Lower leg skin (tissue), 4 donors: ENCODE measurements around the gene RAMP2. TPM values are rescaled to one million over a fixed set of nuclear protein-coding genes. Genes with fewer than 3 reads are reported as not detected.
"Not testable (repeated sequence)": the region's sequence is repeated elsewhere in the genome, so short reads cannot be mapped to it uniquely, and the experiment has no call there.

Experiments used
- DNase-seq, 2 donors: peaks; one replicate each; pipeline ENCODE4 v3.0.0-alpha.2; 2019; ENCODE audit warnings: low spot score in 2 of 2
- H3K4me3 ChIP-seq: fragments of 200-600 bp; sonication (generic); 2 replicates; pipeline ENCODE4 v1.5.1; 2017; ENCODE audit warnings: mild to moderate bottlenecking, low read depth; ENCODE audit not compliant: poor library complexity, severe bottlenecking
- CTCF ChIP-seq, 3 donors: fragments of 450-650 bp; IDR thresholded peaks; one replicate each; pipeline ENCODE4 v1.5.1; 2016; ENCODE audit warnings: antibody characterized with exemption in 3 of 3, mild to moderate bottlenecking in 3 of 3, moderate library complexity in 2 of 3
- POLR2A ChIP-seq, 2 donors: fragments of 450-650 bp; IDR thresholded peaks; one replicate each; pipeline ENCODE4 v1.6.1; 2016 to 2017; ENCODE audit warnings: antibody characterized with exemption in 2 of 2, mild to moderate bottlenecking in 1 of 2, moderate library complexity in 1 of 2
- WGBS, 2 donors: methylation state at CpG; one replicate each; pipeline ENCODE4 v1.1.5; 2018; 5-methylcytosine and 5-hydroxymethylcytosine counted together
- intact Hi-C: fragments of 100-400 bp; cut with DNase I; formaldehyde crosslinking; loops from one replicate; pipeline ENCODE4 v1.15.0; 2023; ENCODE audit warnings: low total_unique reads
- total RNA-seq, 4 donors: library from RNA; depleted of rRNA; stranded (reverse); fragments of >200 nt; gene quantifications; one replicate each; pipeline ENCODE4 v1.1.0, GENCODE V29; 2016

Gene RAMP2, protein sequence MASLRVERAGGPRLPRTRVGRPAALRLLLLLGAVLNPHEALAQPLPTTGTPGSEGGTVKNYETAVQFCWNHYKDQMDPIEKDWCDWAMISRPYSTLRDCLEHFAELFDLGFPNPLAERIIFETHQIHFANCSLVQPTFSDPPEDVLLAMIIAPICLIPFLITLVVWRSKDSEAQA
- total RNA-seq = 10 to 100 TPM in 3 of 4 donors, 1 to 10 TPM in 1; 9.6 to 34.2 (median 12.0) TPM

DNA sequence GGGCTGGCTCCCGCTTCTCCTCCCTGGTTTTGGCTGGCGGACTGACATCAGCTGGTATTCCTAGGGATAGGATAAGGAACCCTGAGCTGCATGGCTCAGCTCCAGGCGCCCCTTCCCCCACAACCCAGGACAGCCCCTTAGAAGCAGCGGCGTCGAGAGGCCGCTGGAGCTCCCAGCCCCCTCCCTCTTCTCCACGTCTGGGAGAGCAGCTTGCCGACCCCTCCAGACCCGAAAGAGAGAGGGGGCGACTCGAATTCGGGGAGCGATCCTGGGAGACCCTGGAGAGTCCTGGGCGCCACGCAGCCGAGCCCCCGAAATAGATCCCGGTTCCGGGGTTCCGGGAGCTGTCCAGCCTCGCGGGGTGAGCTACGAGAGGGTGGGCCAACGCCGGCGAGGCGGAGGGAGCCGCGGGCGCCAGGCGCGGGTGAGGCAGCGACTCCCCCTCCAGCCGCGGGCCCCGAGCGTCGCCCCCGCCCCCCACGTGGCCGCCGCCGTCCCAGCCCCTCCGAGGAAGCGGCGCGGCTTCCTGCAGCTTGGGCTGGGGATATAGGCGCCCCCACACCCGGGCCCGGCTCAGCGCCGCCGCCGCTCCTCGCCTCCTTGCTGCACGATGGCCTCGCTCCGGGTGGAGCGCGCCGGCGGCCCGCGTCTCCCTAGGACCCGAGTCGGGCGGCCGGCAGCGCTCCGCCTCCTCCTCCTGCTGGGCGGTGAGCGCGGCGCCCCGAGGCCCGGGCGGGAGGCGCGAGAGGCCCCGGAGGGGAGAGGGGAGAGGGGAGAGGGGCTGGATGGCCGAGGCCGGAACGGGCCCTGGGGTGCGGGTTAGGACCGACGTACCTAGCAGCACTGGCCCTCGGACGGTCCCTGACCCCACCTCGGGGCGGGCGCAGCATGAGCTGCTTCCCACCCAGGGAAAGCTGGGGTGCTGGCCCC is at the start of gene RAMP2:
Gene RAMP2 (plus strand): TSS at position 576 of the 930 bp plus-strand sequence. CDS start 35 bp downstream, at position 611.
- 6 to 10% methylated on average over 36 to 40 of the region's 92 CpGs for WGBS, 2 donors
- TF ChIP-seq CTCF (IDR thresholded peaks at IDR 0.05) (no peak), POLR2A (IDR thresholded peaks at IDR 0.05) (no peak)
- peak in 1 of 2 donors; percentile 89 for DNase-seq
- intact Hi-C loops = loop anchor here (5.0 kb wide), 1 partner anchor 34 kb away; no protein-coding TSS in a partner anchor
- peak within 1 kb of the TSS; percentile 21 for H3K4me3 ChIP-seq

DNA sequence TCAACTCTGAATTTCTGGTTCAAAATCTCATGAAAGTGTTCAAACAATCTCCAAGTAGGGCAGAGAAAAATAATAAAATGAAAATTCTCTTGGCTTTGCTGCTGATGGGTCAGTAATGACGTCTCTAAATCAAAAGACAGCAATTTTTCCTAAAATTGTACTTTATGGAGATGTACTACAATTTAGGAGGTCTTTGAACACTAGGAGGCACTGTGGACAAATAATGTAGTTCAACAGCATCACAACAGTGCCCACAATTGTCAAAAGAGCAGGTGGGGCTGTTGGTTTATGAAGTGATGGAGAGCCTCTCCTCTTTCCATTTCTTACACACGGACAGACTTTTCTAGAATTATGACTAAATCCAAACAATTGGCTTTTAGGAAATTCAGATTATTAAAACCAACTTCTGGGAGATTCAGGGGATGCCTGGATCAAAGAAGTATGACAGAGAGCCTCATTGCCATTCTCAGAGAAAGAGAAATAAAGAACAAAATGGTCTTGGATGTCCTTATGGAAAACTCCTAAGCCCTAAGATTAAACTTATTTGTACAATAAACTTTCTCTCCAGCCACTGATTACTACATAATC is 39.9 kb upstream of the RAMP2 start:
- H3K4me3 ChIP-seq = no peak overlapping the region
- no peak for DNase-seq
- intact Hi-C loops = loop anchor here (10.0 kb wide), 1 partner anchor 104 kb away; the partner anchor contains the start of gene BECN1
- TF ChIP-seq CTCF (IDR thresholded peaks at IDR 0.05) = no peak
- no peak for TF ChIP-seq POLR2A (IDR thresholded peaks at IDR 0.05)
- 11 to 14% methylated on average over 2 of the region's 2 CpGs for WGBS, 2 donors

- TF ChIP-seq CTCF (IDR thresholded peaks at IDR 0.05) (no peak), POLR2A (IDR thresholded peaks at IDR 0.05) (no peak)
- DNase-seq = no peak
- intact Hi-C loops = loop anchor here (10.0 kb wide), 1 partner anchor 101 kb away; the partner anchor contains the start of gene BECN1
- H3K4me3 ChIP-seq = no peak overlapping the region
- 88 to 91% methylated on average over 3 of the region's 3 CpGs for WGBS, 2 donors
Observed at GRCh38 chr17:42723636-42724035, 37.4 kb upstream of the RAMP2 start.

DNA sequence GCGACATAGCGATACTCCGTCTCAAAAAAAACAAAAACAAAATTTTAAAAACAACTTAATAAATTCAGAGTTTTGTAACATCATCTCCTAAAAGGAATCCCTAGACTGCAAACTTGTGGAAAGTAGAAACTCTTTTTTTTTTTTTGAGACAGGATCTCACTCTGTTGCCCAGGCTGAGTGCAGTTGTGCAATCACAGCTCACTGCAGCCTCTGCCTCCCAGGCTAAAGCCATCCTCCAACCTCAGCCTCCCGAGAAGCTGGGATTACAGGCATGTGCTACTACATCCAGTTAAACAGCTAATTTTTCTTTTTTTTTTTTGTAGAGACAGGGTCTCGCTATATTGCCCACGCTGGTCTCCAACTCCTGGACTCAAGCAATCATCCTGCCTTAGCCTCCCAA is 35.9 kb upstream of the RAMP2 start:
- no peak for DNase-seq
- no peak overlapping the region for H3K4me3 ChIP-seq
- 96 to 98% methylated on average over 6 of the region's 6 CpGs for WGBS, 2 donors
- intact Hi-C loops = loop anchor here (5.0 to 10.0 kb wide), 2 partner anchors 37 to 100 kb away; partner anchors contain the start of genes BECN1 and RAMP2
- no peak for TF ChIP-seq POLR2A (IDR thresholded peaks at IDR 0.05)
- no peak for TF ChIP-seq CTCF (IDR thresholded peaks at IDR 0.05)

DNA sequence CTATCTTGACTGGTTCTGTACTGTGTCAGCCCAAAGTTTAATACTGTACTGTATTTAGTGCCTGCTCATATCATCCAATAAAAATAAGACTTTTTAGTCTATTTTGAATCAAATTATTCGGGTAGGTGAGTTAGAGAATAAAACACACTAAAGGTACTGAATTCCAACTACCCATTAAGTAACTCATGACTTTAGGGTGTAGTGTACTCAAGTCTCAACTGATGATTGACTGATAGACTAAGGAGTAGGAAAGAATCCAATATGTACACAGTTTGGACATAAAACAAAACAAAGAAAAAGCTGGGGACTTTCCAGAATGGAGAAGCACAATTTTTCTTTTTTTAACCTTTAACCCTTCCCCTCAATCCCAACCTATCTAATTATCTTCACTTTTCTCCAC is 20.3 kb upstream of the RAMP2 start:
- intact Hi-C loops = no loop called here
- H3K4me3 ChIP-seq = no peak overlapping the region
- TF ChIP-seq CTCF (IDR thresholded peaks at IDR 0.05) (no peak), POLR2A (IDR thresholded peaks at IDR 0.05) (no peak)
- WGBS, 2 donors = 84 to 85% methylated on average over 1 of the region's 1 CpG
- no peak for DNase-seq

DNA sequence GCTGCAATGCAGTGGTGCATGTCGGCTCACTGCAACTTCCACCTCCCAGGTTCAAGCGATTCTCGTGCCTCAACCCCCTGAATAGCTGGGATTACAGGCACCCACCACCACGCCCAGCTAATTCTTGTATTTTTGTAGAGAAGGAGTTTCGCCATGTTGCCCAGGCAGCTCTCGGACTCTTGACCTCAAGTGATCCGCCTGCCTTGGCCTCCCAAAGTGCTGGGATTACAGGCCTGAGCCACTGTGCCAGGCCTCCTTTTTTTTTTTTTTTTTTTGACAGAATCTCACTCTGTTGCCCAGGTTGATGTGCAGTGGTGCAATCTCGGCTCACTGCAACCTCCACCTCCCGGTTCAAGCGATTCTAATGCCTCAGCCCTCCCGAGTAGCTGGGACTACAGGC is 18.1 kb upstream of the RAMP2 start:
- H3K4me3 ChIP-seq, DNase-seq, intact Hi-C loops: not testable (repeated sequence)
- WGBS, 2 donors = 94 to 96% methylated on average over 11 of the region's 11 CpGs
